ENCODE measurements around the gene MAN2A2.

The MAN2A2 gene

DNA sequence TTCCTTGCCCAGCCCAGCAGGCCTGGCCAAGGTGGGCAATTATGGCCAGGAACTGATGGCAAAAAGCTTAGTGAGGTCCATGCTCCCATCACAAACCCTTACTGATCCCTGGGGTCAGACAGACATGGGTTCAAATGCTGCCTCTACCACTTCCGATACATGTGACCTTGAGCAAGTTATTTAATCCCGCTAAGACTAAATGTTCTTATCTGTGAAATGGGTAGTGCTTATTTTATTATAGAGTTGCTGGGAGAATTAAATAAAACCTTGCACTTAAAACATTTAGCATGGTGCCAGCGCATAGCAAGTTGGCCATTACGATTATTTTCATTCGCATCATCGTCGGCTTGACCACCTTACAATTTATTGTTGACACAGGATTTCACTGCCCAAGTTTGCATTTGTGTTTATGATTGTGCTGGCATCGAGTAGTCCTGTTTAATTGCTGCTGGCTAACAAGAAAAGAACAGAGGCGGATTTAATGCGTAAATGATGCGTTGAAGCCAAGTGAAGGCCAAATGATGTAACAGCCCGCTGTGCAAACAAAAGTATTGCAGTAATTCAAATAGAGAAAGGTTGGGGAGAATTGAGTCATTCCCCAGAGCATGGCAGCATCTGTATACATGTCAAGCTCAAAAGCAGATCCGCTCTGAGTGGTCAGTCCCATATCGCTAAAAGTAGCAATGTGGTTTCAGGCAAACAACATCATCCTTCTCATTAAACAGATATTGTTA lies 42.0 kb upstream of the MAN2A2 start:
- TF ChIP-seq ZFX (IDR thresholded peaks at IDR 0.05), result no peak
- TF ChIP-seq, protein P1, sequence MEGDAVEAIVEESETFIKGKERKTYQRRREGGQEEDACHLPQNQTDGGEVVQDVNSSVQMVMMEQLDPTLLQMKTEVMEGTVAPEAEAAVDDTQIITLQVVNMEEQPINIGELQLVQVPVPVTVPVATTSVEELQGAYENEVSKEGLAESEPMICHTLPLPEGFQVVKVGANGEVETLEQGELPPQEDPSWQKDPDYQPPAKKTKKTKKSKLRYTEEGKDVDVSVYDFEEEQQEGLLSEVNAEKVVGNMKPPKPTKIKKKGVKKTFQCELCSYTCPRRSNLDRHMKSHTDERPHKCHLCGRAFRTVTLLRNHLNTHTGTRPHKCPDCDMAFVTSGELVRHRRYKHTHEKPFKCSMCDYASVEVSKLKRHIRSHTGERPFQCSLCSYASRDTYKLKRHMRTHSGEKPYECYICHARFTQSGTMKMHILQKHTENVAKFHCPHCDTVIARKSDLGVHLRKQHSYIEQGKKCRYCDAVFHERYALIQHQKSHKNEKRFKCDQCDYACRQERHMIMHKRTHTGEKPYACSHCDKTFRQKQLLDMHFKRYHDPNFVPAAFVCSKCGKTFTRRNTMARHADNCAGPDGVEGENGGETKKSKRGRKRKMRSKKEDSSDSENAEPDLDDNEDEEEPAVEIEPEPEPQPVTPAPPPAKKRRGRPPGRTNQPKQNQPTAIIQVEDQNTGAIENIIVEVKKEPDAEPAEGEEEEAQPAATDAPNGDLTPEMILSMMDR (conservative IDR thresholded peaks at IDR 0.05), result no peak
- H3K27ac ChIP-seq, result peak overlapping the region; percentile 61

DNA sequence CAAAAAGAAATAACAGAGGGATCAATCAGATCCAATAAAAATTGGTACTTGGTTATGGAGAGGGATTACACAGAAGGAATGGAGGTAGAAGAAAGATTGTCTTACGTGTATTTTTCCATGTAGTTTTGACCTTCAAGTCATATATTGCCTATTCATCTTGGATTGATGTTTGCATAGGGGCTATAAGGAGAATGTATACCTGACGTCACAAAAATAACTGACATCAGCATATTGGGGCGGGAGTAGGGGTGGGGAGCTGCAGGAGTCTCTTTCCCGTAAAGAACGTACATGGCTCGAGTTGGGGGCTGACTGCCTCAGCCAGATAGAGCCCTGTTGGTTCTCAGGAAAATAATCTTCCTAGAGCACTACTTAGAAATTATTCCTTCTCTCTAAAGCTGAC lies 40.6 kb upstream of the MAN2A2 start:
- no peak for TF ChIP-seq ZFX (IDR thresholded peaks at IDR 0.05)
- no peak overlapping the region for H3K27ac ChIP-seq

DNA sequence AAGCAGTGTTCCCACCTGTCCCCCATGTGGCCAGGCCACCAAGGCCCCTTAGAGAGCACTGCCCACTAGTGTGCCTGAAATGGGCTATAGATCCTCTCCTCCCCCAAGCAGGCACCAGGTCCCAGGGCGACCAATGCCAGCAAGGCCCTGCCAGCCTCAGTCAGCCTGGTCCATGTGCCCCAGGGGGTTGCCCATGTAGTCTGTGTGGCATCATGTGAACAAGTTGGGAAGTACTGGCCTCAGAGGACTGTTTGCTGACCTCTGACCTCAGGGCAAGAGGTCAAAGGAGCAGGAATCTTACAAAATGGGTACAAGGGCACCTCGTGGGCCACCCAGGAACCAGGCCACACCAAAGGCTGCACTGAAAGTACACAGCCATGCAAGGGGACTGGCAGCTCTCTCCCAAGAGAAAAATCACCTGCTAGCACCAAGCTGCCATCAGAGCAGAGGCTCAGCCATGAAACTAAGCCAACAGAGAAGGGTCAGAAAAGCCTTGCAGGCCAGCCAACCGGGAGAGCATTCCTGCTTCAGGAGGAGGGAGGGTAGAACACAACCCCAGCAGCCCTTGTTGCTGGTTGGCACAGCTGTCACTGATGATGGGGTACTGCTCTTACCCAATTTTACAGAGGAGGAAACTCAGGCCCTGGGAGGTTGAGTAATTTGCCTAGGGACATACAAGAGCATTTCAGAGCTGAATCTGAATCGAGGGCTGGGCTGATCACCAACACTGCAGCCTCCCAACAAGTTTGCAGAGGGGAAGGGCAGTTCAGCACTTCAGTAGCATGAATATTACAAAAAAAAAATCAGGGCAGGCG lies 39.9 kb upstream of the MAN2A2 start:
- H3K27ac ChIP-seq, result no peak overlapping the region

DNA sequence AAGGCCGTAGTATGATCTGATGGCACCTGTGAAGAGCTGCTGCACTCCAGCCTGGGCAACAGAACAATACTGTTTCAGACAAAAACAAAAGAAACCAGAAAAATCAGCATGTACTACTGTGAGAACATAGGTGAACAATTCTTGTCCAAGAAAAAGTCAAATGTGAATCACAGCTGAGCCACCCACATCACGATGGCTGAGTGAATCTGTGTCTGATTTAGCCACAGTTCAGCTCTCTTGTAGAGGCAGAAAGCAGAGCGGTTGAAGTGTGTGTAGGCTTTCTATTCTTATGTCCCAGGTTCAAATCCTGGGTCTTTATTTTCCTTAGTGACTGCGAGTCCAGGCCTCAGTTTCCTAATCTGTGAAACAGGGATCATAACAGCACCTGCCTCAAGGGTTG lies 39.1 kb upstream of the MAN2A2 start:
- TF ChIP-seq ZFX (IDR thresholded peaks at IDR 0.05), result no peak
- TF ChIP-seq, protein P1 (conservative IDR thresholded peaks at IDR 0.05), result no peak

More for the DNA sequence above, 39.9 kb upstream of the MAN2A2 start:
- TF ChIP-seq ZFX (IDR thresholded peaks at IDR 0.05), result no peak
- TF ChIP-seq, protein P1 (conservative IDR thresholded peaks at IDR 0.05), result no peak

DNA sequence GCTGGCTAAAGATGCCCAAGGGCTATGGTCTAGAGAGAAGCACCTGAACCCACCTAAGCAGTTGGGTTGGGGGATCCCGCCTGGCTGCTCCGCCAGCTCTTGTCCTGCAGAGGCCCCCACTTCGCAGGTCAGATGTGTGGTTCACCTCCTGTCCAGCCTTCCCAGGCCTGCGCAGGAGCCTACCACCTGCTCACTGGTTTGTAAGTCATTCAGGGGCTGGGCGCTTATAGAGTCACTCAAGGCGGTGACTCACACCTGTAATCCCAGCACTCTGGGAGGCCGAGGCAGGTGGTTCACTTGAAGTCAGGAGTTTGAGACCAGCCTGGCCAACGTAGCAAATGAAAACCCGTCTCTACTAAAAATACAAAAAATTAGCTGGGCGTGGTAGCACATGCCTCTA lies 38.6 kb upstream of the MAN2A2 start:
- no peak overlapping the region for H3K27ac ChIP-seq
- TF ChIP-seq, protein P1 (conservative IDR thresholded peaks at IDR 0.05), result no peak
- TF ChIP-seq ZFX (IDR thresholded peaks at IDR 0.05), result no peak

More for the DNA sequence above, 39.1 kb upstream of the MAN2A2 start:
- H3K27ac ChIP-seq, result no peak overlapping the region

DNA sequence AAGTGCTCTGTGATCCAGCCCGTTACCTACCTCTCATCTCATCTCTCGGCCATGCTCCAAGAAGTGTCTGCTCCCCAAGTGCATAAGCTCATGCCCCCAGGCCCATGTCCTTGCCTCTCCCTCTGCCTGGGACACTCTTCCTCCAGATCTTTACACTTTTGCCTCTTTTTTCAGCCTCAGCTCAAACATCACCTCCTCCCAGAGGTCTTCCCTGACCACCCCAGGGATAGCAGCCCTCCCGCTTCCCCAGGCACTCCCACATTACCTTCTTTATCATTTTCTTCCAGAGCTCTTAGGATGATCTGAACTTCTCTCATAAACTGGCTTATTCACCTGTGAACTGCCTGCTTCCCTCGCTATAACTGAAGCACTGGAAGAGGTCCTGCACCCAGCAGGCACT lies 37.4 kb upstream of the MAN2A2 start:
- TF ChIP-seq ZFX (IDR thresholded peaks at IDR 0.05), result no peak
- TF ChIP-seq, protein P1 (conservative IDR thresholded peaks at IDR 0.05), result no peak
- peak overlapping the region; percentile 25 for H3K27ac ChIP-seq

DNA sequence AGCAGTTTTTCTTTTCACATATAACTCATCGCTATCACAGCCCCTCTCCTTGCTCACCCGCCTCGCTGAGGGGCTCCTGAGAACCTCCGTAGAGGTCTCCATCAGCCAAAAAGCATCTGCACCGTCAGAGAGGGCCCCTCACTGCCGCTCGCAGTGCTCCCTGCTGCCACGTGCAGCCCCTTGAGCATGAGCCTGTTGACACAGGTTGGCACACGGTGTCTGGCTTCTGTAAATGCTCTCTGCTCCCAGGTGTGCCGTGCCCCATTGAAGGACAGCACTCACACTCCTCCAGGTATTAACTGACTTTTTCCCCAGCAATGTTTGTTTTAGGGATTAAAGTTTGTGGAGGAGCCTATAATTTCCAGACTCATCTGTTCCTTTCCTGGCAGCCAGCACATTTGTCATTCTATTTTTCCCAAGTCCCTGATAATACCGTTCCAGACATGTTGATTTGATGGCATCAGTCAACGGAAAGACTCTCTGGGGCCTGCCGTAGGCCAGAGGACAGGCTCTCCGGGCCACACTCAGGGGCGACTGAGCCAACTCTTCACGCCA lies 36.9 kb upstream of the MAN2A2 start:
- no peak for TF ChIP-seq ZFX (IDR thresholded peaks at IDR 0.05)
- TF ChIP-seq, protein P1 (conservative IDR thresholded peaks at IDR 0.05), result no peak
- H3K27ac ChIP-seq, result peak overlapping the region; percentile 25

All from C4-2B (cell line).